ENCODE results near the gene PLEKHH3. TPM values are rescaled to one million over a fixed set of nuclear protein-coding genes. Genes with fewer than 3 reads are reported as not detected.

PLEKHH3 gene
- total RNA-seq, 1 donor from 2014 or later, result 19.1 TPM

DNA sequence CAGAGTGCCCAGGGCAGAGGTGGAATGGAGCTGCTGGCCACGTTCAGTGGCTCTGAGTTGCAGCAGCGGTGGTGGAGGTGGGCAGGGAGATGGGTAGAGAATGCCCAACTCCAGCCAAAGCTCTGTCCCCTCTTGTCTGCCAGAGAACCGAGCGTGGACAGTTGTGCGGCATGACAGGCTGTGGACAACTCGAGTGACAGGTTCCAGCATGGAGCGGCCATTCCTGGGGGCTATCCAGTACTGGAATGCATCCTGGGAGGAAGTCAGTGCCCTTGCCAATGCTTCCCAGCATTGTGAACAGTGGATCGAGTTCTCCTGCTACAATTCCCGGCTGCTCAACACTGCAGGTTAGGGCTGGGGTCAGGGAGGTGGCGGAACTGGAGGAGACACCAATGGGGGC is 13.8 kb upstream of the PLEKHH3 start:
- TF ChIP-seq, protein P1, sequence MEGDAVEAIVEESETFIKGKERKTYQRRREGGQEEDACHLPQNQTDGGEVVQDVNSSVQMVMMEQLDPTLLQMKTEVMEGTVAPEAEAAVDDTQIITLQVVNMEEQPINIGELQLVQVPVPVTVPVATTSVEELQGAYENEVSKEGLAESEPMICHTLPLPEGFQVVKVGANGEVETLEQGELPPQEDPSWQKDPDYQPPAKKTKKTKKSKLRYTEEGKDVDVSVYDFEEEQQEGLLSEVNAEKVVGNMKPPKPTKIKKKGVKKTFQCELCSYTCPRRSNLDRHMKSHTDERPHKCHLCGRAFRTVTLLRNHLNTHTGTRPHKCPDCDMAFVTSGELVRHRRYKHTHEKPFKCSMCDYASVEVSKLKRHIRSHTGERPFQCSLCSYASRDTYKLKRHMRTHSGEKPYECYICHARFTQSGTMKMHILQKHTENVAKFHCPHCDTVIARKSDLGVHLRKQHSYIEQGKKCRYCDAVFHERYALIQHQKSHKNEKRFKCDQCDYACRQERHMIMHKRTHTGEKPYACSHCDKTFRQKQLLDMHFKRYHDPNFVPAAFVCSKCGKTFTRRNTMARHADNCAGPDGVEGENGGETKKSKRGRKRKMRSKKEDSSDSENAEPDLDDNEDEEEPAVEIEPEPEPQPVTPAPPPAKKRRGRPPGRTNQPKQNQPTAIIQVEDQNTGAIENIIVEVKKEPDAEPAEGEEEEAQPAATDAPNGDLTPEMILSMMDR (conservative IDR thresholded peaks at IDR 0.05; ENCODE audit: low read depth, low read length), result no peak
- no peak for DNase-seq (ENCODE audit: low read depth)
- H3K4me3 ChIP-seq (ENCODE audit: low read depth, low read length), result no peak overlapping the region

DNA sequence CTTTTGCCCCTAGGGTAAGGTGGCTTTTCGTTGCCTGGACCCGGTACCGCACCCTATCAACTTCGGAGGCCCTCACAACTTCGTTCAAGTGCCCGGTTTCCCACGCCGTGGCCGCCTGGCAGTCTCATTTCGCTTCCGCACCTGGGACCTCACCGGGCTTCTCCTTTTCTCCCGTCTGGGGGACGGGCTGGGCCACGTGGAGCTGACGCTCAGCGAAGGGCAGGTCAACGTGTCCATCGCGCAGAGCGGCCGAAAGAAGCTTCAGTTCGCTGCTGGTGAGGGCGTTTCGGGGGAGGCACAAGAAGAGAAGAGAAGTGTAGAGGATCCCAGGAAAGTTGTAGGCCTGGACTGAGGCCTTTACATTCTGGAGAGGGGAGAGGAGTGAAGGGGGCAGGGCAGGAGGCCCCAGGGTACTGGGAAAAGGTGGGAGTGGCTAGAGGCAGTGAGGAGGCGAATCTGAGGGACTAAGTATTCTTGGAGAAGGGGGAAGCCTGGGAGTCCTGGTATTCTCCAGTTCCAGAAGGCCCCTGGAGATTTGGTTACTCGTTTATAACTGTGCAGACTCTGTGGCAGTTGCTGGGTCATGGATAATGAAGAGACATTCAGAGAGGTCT is 11.0 kb upstream of the PLEKHH3 start:
- TF ChIP-seq, protein P1 (conservative IDR thresholded peaks at IDR 0.05; ENCODE audit: low read depth, low read length), result no peak
- no peak for DNase-seq (ENCODE audit: low read depth)
- no peak overlapping the region for H3K4me3 ChIP-seq (ENCODE audit: low read depth, low read length)

DNA sequence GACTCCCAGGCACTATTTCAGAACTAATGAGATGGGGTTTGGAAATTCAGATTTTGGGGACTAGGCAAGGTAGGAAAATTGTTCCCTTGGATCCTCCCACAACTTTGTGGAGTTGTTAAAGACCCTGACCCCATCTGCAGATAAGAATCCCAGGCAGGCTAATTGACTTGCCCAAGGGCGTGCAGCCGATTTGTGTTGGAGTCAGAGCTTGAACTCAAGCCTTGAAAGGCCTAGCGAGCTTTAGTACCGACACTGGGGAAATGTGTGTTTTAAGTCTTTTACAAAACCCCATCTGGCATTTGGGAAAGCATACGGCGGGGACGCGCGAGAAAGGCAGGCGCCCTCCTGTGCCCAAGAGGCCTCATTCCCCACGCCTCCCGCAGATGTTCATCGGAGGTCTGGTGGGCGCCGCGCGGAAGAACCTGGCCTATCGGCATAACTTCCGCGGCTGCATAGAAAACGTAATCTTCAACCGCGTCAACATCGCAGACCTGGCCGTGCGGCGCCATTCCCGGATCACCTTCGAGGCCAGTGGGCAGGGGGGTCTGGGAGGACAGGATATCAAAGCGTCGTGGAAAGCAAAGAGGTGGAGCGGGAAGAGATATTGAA is 9.8 kb upstream of the PLEKHH3 start:
- DNase-seq (ENCODE audit: low read depth), result no peak
- TF ChIP-seq, protein P1 (conservative IDR thresholded peaks at IDR 0.05; ENCODE audit: low read depth, low read length), result no peak

DNA sequence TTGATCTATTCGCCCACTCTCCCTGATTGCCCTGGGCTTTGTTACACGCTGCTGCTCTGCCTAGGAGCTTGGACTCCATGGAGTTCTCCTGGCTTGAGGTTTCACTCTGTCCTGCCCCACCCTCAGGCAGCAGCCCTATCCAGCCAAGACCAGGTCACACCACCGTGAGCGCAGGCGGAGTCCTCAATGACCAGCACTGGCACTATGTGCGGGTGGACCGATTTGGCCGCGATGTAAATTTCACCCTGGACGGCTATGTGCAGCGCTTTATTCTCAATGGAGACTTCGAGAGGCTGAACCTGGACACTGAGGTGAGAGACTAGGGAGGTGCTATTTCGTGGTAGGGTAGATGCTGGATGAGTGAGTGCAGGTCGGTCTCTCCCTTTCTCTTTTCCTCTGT is 9.0 kb upstream of the PLEKHH3 start:
- no peak overlapping the region for H3K4me3 ChIP-seq (ENCODE audit: low read depth, low read length)
- DNase-seq (ENCODE audit: low read depth), result no peak
- TF ChIP-seq, protein P1 (conservative IDR thresholded peaks at IDR 0.05; ENCODE audit: low read depth, low read length), result no peak

More for the DNA sequence above, 9.8 kb upstream of the PLEKHH3 start:
- no peak overlapping the region for H3K4me3 ChIP-seq (ENCODE audit: low read depth, low read length)

DNA sequence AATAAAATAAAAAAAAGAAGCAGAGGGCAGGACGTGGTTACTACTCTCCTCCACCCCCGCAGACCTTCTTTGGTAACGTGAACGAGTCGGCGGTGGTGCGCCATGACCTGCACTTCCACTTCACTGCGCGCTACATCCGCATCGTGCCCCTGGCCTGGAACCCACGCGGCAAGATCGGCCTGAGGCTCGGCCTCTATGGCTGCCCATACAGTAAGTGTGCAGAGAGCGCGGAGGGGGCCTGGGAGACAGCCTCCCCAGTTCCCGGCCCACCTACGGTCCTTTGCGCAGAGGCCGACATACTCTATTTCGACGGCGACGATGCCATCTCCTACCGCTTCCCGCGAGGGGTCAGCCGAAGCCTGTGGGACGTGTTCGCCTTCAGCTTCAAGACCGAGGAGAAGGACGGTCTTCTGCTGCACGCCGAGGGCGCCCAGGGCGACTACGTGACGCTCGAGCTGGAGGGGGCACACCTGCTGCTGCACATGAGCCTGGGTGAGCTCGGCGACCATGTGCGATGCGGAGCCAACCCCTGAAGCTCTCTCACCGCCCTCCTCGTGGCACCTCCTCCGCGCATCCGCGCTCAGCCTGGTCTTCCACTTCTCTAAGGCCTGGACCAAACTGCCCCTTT is 8.2 kb upstream of the PLEKHH3 start:
- no peak for DNase-seq (ENCODE audit: low read depth)
- TF ChIP-seq, protein P1 (conservative IDR thresholded peaks at IDR 0.05; ENCODE audit: low read depth, low read length), result no peak
- no peak overlapping the region for H3K4me3 ChIP-seq (ENCODE audit: low read depth, low read length)

DNA sequence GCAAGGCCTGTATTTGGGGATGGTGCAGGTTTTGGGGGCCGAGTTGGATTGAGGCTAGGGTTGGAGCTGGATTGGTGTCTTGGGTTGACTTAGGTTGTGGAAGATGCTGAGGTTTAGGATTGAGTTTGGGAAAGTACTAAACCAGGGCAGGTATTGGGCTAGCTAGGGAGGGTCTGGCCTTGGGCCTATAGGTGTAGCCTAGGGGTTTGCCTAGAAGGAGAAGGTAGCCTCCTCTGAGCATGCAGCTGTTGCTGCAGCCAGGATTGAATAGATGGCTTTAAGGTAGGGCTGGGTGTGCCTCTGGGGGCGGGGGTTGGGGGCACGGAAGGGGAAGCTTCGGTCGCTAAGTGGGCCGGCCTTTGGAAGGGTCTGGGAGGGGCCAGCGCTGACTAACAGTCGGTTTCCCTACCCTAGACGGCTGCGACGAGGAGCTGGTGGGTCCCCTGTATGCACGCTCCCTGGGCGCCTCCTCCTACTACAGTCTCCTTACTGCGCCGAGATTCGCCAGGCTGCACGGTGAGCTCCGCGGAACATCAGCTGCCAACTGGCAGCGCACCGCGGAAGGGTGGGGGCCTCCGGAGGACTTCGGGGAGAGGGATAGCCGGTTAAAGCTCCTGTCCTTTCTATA is 6.7 kb upstream of the PLEKHH3 start:
- peak overlapping the region; percentile 58 for H3K4me3 ChIP-seq (ENCODE audit: low read depth, low read length)
- DNase-seq (ENCODE audit: low read depth), result no peak
- TF ChIP-seq, protein P1 (conservative IDR thresholded peaks at IDR 0.05; ENCODE audit: low read depth, low read length), result no peak
